Measurements from ENCODE around the gene TPSD1.

TPSD1 gene

GRCh38 chr16:1308036-1308976 is 52.4 kb downstream of the TPSD1 start:
- no peak for TF ChIP-seq CTCF (IDR thresholded peaks at IDR 0.05; ENCODE audit: borderline replicate concordance, insufficient read depth, low read depth, low read length)

More at GRCh38 chr16:1308036-1308976, 52.4 kb downstream of the TPSD1 start:
- peak overlapping the region; percentile 73 for H3K4me3 ChIP-seq (ENCODE audit: low read depth, low read length)

All from GM12875 (cell line).